Liver (tissue), 9 donors: ENCODE measurements around the gene CTLA4. TPM values are rescaled to one million over a fixed set of nuclear protein-coding genes. Genes with fewer than 3 reads are reported as not detected.

Source experiments
- DNase-seq: peaks from one replicate; pipeline ENCODE4 v3.0.0-alpha.2; 2017; ENCODE audit warnings: low spot score
- H3K27ac ChIP-seq, 2 donors: one replicate each; pipeline ENCODE4 v1.7.0; 2013; ENCODE audit warnings: inconsistent platforms in 2 of 2, low read length in 2 of 2, control low read depth in 1 of 2, low read depth in 1 of 2, mild to moderate bottlenecking in 1 of 2
- H3K27me3 ChIP-seq, 4 donors: one replicate each; pipeline versions ENCODE4 v1.6.1 to v1.7.0; 2013; ENCODE audit warnings: low read length in 3 of 4, inconsistent platforms in 1 of 4, mild to moderate bottlenecking in 1 of 4, moderate library complexity in 1 of 4; ENCODE audit not compliant: control insufficient read depth in 4 of 4, insufficient read depth in 4 of 4
- H3K36me3 ChIP-seq, 4 donors: one replicate each; pipeline versions ENCODE4 v1.6.1 to v1.7.0; 2013; ENCODE audit warnings: low read length in 3 of 4, mild to moderate bottlenecking in 3 of 4, low read depth in 1 of 4, moderate library complexity in 1 of 4; ENCODE audit not compliant: control insufficient read depth in 4 of 4, insufficient read depth in 3 of 4
- H3K4me1 ChIP-seq, 4 donors: one replicate each; pipeline versions ENCODE4 v1.6.1 to v1.7.0; 2013; ENCODE audit warnings: low read length in 3 of 4, mild to moderate bottlenecking in 3 of 4, moderate library complexity in 1 of 4; ENCODE audit not compliant: control insufficient read depth in 4 of 4, insufficient read depth in 4 of 4
- H3K4me3 ChIP-seq, 3 donors: one replicate each; pipeline versions ENCODE4 v1.6.1 to v1.7.0; 2013; ENCODE audit warnings: low read length in 3 of 3, control low read depth in 1 of 3, low read depth in 1 of 3, mild to moderate bottlenecking in 1 of 3
- H3K9ac ChIP-seq, 2 donors: one replicate each; pipeline ENCODE4 v1.7.0; 2013; ENCODE audit warnings: low read length in 2 of 2, mild to moderate bottlenecking in 2 of 2, moderate library complexity in 2 of 2, control low read depth in 1 of 2, low read depth in 1 of 2
- H3K9me3 ChIP-seq, 4 donors: one replicate each; pipeline versions ENCODE4 v1.6.1 to v1.7.0; 2013; ENCODE audit warnings: low read length in 3 of 4; ENCODE audit not compliant: control insufficient read depth in 4 of 4
- ATF3 ChIP-seq: IDR thresholded peaks from 2 replicates; pipeline ENCODE4 v1.6.1; 2016; ENCODE audit warnings: antibody characterized with exemption
- CTCF ChIP-seq: fragments of 150-350 bp; IDR thresholded peaks from 2 replicates; pipeline ENCODE4 v1.5.1; 2017; ENCODE audit warnings: improper control_type of control experiment, low read depth, low read length; ENCODE audit not compliant: missing input control
- EGR1 ChIP-seq, 2 donors: IDR thresholded peaks; 2 replicates each; pipeline ENCODE4 v1.6.1; 2016 to 2018; ENCODE audit warnings: antibody characterized with exemption in 2 of 2, low read depth in 2 of 2
- FOXA1 ChIP-seq: IDR thresholded peaks from 2 replicates; pipeline ENCODE4 v1.6.1; 2016; ENCODE audit warnings: antibody characterized with exemption
- FOXA2 ChIP-seq: IDR thresholded peaks from 2 replicates; pipeline ENCODE4 v1.6.1; 2016; ENCODE audit warnings: antibody characterized with exemption
- GABPA ChIP-seq, 2 donors: IDR thresholded peaks in 1 of 2; conservative IDR thresholded peaks in 1 of 2; 2 replicates each; pipeline ENCODE4 v1.6.1; 2016; ENCODE audit warnings: antibody characterized with exemption in 2 of 2, mild to moderate bottlenecking in 1 of 2, moderate library complexity in 1 of 2
- HNF4G ChIP-seq: IDR thresholded peaks from 2 replicates; pipeline ENCODE4 v1.6.1; 2016; ENCODE audit warnings: antibody characterized with exemption
- JUND ChIP-seq, 2 donors: IDR thresholded peaks; 2 replicates each; pipeline ENCODE4 v1.6.1; 2016; ENCODE audit warnings: antibody characterized with exemption in 2 of 2
- MAX ChIP-seq: IDR thresholded peaks from 2 replicates; pipeline ENCODE4 v1.6.1; 2016; ENCODE audit warnings: antibody characterized with exemption
- NR2F2 ChIP-seq: IDR thresholded peaks from 2 replicates; pipeline ENCODE4 v1.6.1; 2016; ENCODE audit warnings: antibody characterized with exemption
- RAD21 ChIP-seq, 2 donors: IDR thresholded peaks; 2 replicates each; pipeline ENCODE4 v1.6.1; 2016; ENCODE audit warnings: antibody characterized with exemption in 2 of 2, mild to moderate bottlenecking in 2 of 2
- REST ChIP-seq: IDR thresholded peaks from 2 replicates; pipeline ENCODE4 v1.6.1; 2016; ENCODE audit warnings: antibody characterized with exemption, mild to moderate bottlenecking
- RXRA ChIP-seq, 2 donors: IDR thresholded peaks; 2 replicates each; pipeline ENCODE4 v1.6.1; 2017 to 2018; ENCODE audit warnings: antibody characterized with exemption in 2 of 2, mild to moderate bottlenecking in 1 of 2
- SP1 ChIP-seq: IDR thresholded peaks from 2 replicates; pipeline ENCODE4 v1.6.1; 2018; ENCODE audit warnings: antibody characterized with exemption, mild to moderate bottlenecking
- WGBS: extraction: QIAGEN DNeasy Blood & Tissue Kit; methylation state at CpG from one replicate; pipeline ENCODE4 v1.1.7; 2013; 5-methylcytosine and 5-hydroxymethylcytosine counted together
- polyA plus RNA-seq, 2 donors: library from polyadenylated mRNA; stranded (reverse) in 1 of 2; unstranded in 1 of 2; fragments of 200-250 nt in 1 of 2; fragments of >200 nt in 1 of 2; fragmentation: Nextera tagmentation in 1 of 2; extraction: Ambion mirVana in 1 of 2; gene quantifications; one replicate each; pipeline versions ENCODE4 v1.2.1 to v1.2.3, GENCODE V29; 2013 to 2015
- total RNA-seq, 2 donors: library from RNA; depleted of rRNA; stranded (reverse); fragments of >200 nt; gene quantifications; one replicate each; pipeline ENCODE4 v1.2.3, GENCODE V29; 2014
- donor health status: healthy.
- donor health status: healthy.
- donor health status: healthy.
- donor health status: healthy.
- donor health status: healthy.

Gene CTLA4
- total and polyA plus RNA-seq, 4 donors: 0.17 TPM; not detected in 3

GRCh38 chr2:203842373-203842772 is 25.2 kb upstream of the CTLA4 start:
- Histone ChIP-seq H3K9me3 (no peaks in the 10 kb centered on the region), H3K27me3 (no peaks in the 10 kb centered on the region), H3K36me3 (no peaks in the 10 kb centered on the region), H3K27ac (no peak overlapping the region), H3K9ac (no peak overlapping the region), H3K4me1 (no peaks in the 10 kb centered on the region), H3K4me3 (no peak overlapping the region)
- no peak for DNase-seq
- WGBS: 72% methylated on average over 5 of the region's 5 CpGs
- TF ChIP-seq JUND (IDR thresholded peaks at IDR 0.05): no peak
- TF ChIP-seq HNF4G: no peak
- TF ChIP-seq RAD21 (IDR thresholded peaks at IDR 0.05): no peak
- TF ChIP-seq MAX: no peak
- TF ChIP-seq FOXA2: no peak
- TF ChIP-seq SP1: no peak
- no peak for TF ChIP-seq RXRA (IDR thresholded peaks at IDR 0.05)
- no peak for TF ChIP-seq GABPA (IDR thresholded peaks at IDR 0.05 in 1 of 2, conservative IDR thresholded peaks at IDR 0.05 in 1 of 2)
- no peak for TF ChIP-seq REST
- no peak for TF ChIP-seq FOXA1
- TF ChIP-seq NR2F2: no peak
- no peak for TF ChIP-seq EGR1 (IDR thresholded peaks at IDR 0.05; ENCODE audit: low read depth in 2 of 2)

GRCh38 chr2:203846490-203847105 is 21.0 kb upstream of the CTLA4 start:
- Histone ChIP-seq H3K27me3 (no peaks in the 10 kb centered on the region), H3K9me3 (no peaks in the 10 kb centered on the region)

More at GRCh38 chr2:203846490-203847105, 21.0 kb upstream of the CTLA4 start:
- Histone ChIP-seq H3K36me3 (no peaks in the 10 kb centered on the region), H3K9ac (no peak overlapping the region), H3K4me3 (no peak overlapping the region), H3K4me1 (no peaks in the 10 kb centered on the region), H3K27ac (no peak overlapping the region)
- DNase-seq: no peak
- 80% methylated on average over 8 of the region's 8 CpGs for WGBS
- TF ChIP-seq RAD21 (IDR thresholded peaks at IDR 0.05): no peak
- TF ChIP-seq GABPA (IDR thresholded peaks at IDR 0.05 in 1 of 2, conservative IDR thresholded peaks at IDR 0.05 in 1 of 2): no peak
- no peak for TF ChIP-seq SP1
- no peak for TF ChIP-seq FOXA2
- no peak for TF ChIP-seq CTCF
- TF ChIP-seq ATF3: no peak
- TF ChIP-seq EGR1 (IDR thresholded peaks at IDR 0.05; ENCODE audit: low read depth in 2 of 2): no peak
